Suprapubic skin (tissue), 4 donors: ENCODE measurements around the gene STK31.

Experiments used
- POLR2A ChIP-seq, 2 donors: fragments of 450-650 bp; IDR thresholded peaks; one replicate each; pipeline ENCODE4 v1.6.1; 2017; ENCODE audit warnings: antibody characterized with exemption in 2 of 2, mild to moderate bottlenecking in 2 of 2, moderate library complexity in 2 of 2
- POLR2AphosphoS5 ChIP-seq, 3 donors: sonication (generic); formaldehyde crosslinking; IDR thresholded peaks; one replicate each; pipeline ENCODE4 v1.6.1; 2017; ENCODE audit warnings: antibody characterized with exemption in 3 of 3
- TF ChIP-seq, protein P1 (sequence below), 2 donors: fragments of 200-600 bp in 1 of 2; fragments of 450-650 bp in 1 of 2; sonication (generic) in 1 of 2; IDR thresholded peaks; one replicate each; pipeline ENCODE4 v1.5.1; 2016 to 2019; ENCODE audit warnings: antibody characterized with exemption in 2 of 2, mild to moderate bottlenecking in 1 of 2, moderate library complexity in 1 of 2

DNA sequence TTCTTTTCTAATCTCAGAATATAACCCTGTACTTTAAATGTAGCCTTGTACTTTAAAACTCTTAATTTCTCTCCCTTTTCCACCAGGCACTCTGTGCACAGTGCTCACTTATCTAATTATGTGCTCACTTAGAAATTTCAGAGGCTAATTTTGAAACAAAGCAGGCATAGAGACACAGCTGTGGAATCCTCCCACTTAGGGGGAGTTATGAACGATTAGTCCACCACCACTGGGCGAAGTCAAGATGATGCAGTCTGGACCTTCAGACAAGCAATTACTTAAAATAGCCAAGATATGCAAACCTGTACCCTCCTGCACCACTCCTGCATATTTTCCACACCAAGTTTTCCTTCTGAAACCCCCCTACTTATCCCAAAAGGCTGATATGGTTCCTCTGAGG is 143.0 kb downstream of the STK31 start:
- TF ChIP-seq POLR2A (IDR thresholded peaks at IDR 0.05) (no peak), POLR2AphosphoS5 (IDR thresholded peaks at IDR 0.05) (no peak)
- TF ChIP-seq, protein P1, sequence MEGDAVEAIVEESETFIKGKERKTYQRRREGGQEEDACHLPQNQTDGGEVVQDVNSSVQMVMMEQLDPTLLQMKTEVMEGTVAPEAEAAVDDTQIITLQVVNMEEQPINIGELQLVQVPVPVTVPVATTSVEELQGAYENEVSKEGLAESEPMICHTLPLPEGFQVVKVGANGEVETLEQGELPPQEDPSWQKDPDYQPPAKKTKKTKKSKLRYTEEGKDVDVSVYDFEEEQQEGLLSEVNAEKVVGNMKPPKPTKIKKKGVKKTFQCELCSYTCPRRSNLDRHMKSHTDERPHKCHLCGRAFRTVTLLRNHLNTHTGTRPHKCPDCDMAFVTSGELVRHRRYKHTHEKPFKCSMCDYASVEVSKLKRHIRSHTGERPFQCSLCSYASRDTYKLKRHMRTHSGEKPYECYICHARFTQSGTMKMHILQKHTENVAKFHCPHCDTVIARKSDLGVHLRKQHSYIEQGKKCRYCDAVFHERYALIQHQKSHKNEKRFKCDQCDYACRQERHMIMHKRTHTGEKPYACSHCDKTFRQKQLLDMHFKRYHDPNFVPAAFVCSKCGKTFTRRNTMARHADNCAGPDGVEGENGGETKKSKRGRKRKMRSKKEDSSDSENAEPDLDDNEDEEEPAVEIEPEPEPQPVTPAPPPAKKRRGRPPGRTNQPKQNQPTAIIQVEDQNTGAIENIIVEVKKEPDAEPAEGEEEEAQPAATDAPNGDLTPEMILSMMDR (IDR thresholded peaks at IDR 0.05): no peak
